ENCODE data around the gene ASB1. TPM values are rescaled to one million over a fixed set of nuclear protein-coding genes. Genes with fewer than 3 reads are reported as not detected.
A peak's percentile ranks its signal among the peaks of the same experiment; 100 is the strongest.

Gene ASB1
- total and polyA plus RNA-seq, 2 of the 13 experiments (the other 11 are each of a cell fraction or from before 2014, with no cell fraction given): 48.6 to 49.2 TPM

DNA sequence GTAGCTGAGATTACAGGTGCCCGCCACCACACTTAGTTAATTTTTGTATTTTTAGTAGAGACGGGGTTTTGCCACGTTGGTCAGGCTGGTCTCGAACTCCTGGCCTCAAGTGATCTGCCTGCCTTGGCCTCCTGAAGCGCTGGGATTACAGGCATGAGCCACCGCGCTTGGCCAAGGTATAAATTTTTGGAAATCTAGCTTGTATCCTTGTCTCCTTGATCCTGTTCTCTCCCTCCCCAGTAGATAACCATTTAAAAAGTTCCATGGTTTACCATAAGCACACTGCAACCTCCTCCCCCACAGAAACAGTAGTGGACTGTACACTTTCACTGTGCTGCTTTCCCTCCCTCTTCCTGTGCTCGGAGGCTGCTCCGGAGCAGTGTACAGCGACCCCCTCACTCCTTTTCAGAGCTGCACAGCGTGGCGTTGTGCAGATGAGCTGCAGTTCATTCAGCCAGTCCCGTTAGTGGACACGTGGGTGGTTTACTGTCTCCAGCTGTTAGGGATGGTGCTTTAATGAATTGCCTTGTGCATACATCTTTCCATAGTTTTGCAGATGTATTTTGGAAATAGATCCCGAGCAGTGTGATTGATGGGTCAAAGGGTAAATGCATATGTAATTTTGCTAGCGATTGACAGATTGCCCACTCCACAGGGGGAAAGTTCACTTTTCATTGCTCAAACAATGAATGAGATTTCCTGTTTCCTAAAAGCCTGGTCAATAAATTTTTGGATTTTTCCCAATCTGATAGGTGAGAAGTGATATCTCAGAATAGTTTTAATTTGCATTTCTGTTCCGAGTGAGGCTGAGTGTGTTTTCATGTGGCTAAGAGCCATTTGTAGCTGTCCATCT, 14.8 kb downstream of the ASB1 start (continued):
- TF ChIP-seq, protein P1, sequence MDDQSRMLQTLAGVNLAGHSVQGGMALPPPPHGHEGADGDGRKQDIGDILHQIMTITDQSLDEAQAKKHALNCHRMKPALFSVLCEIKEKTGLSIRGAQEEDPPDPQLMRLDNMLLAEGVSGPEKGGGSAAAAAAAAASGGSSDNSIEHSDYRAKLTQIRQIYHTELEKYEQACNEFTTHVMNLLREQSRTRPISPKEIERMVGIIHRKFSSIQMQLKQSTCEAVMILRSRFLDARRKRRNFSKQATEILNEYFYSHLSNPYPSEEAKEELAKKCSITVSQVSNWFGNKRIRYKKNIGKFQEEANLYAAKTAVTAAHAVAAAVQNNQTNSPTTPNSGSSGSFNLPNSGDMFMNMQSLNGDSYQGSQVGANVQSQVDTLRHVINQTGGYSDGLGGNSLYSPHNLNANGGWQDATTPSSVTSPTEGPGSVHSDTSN (CRISPR knock-in tag; IDR thresholded peaks at IDR 0.05; ENCODE audit: borderline replicate concordance): no peak
- TF ChIP-seq, protein P2, sequence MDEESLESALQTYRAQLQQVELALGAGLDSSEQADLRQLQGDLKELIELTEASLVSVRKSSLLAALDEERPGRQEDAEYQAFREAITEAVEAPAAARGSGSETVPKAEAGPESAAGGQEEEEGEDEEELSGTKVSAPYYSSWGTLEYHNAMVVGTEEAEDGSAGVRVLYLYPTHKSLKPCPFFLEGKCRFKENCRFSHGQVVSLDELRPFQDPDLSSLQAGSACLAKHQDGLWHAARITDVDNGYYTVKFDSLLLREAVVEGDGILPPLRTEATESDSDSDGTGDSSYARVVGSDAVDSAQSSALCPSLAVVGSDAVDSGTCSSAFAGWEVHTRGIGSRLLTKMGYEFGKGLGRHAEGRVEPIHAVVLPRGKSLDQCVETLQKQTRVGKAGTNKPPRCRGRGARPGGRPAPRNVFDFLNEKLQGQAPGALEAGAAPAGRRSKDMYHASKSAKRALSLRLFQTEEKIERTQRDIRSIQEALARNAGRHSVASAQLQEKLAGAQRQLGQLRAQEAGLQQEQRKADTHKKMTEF (CRISPR knock-in tag; IDR thresholded peaks at IDR 0.05): peak; percentile 74; the same call in 1 of the 2 replicates
- TF ChIP-seq JUNB (CRISPR knock-in tag; IDR thresholded peaks at IDR 0.05; ENCODE audit: borderline replicate concordance) (no peak), SOX13 (IDR thresholded peaks at IDR 0.05) (no peak), SOX13 (CRISPR knock-in tag; conservative IDR thresholded peaks at IDR 0.05 in 1 of 2, IDR thresholded peaks at IDR 0.05 in 1 of 2) (peak in 1 of 2 experiments; percentile 71; a peak in 1 of 4 replicates), MED8 (CRISPR knock-in tag; IDR thresholded peaks at IDR 0.05; ENCODE audit: insufficient replicate concordance) (no peak), JUN (CRISPR knock-in tag; IDR thresholded peaks at IDR 0.05) (peak; percentile 63; the same call in 1 of the 2 replicates), CENPX (CRISPR knock-in tag; IDR thresholded peaks at IDR 0.05) (no peak), MYNN (CRISPR knock-in tag; IDR thresholded peaks at IDR 0.05; ENCODE audit: low read depth) (no peak), ZNF468 (CRISPR knock-in tag; IDR thresholded peaks at IDR 0.05) (no peak), U2AF1 (optimal IDR thresholded peaks at IDR 0.05; ENCODE audit: low read depth, low read length) (no peak), ZNF7 (CRISPR knock-in tag; IDR thresholded peaks at IDR 0.05) (0 out of 2 replicates have a peak, but pooled peaks have one; percentile 13), KLF11 (CRISPR knock-in tag; IDR thresholded peaks at IDR 0.05) (peak; percentile 75; the same call in 1 of the 2 replicates), MTF1 (CRISPR knock-in tag; IDR thresholded peaks at IDR 0.05) (no peak), ZNF558 (CRISPR knock-in tag; IDR thresholded peaks at IDR 0.05; ENCODE audit: borderline replicate concordance) (no peak), CBX5 (CRISPR knock-in tag; IDR thresholded peaks at IDR 0.05; ENCODE audit: borderline replicate concordance) (peak; percentile 67; the same call in 1 of the 2 replicates), ZNF260 (CRISPR knock-in tag; IDR thresholded peaks at IDR 0.05; ENCODE audit: borderline replicate concordance, low read depth) (0 out of 2 replicates have a peak, but pooled peaks have one; percentile 45), ZNF766 (CRISPR knock-in tag; IDR thresholded peaks at IDR 0.05; ENCODE audit: borderline replicate concordance) (peak; percentile 68; the same call in 1 of the 2 replicates), KLF15 (CRISPR knock-in tag; IDR thresholded peaks at IDR 0.05; ENCODE audit: borderline replicate concordance) (no peak; the same call in 1 of the 2 replicates), HOXA3 (CRISPR knock-in tag; IDR thresholded peaks at IDR 0.05) (peak; percentile 82)
- TF ChIP-seq, protein P3, sequence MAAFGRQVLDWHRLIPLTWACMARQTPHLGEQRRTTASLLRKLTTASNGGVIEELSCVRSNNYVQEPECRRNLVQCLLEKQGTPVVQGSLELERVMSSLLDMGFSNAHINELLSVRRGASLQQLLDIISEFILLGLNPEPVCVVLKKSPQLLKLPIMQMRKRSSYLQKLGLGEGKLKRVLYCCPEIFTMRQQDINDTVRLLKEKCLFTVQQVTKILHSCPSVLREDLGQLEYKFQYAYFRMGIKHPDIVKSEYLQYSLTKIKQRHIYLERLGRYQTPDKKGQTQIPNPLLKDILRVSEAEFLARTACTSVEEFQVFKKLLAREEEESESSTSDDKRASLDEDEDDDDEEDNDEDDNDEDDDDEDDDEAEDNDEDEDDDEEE (CRISPR knock-in tag; IDR thresholded peaks at IDR 0.05): no peak

All from HepG2 (cell line).